T-cell (primary cell): ENCODE data around the gene ZNF350. TPM values are rescaled to one million over a fixed set of nuclear protein-coding genes. Genes with fewer than 3 reads are reported as not detected.
A peak's percentile ranks its signal among the peaks of the same experiment; 100 is the strongest.

Experiments used
- ATAC-seq, 4 experiments: fragments of 200-7000 bp in 3 of 4; fragments of 150-1000 bp in 1 of 4; cut with Tn5 transposase; replicated peaks in 1 of 4; 1 replicate in 3 of 4; 2 replicates in 1 of 4; pipeline ENCODE4 v1.10.0; 2021; ENCODE audit warnings: moderate library complexity in 3 of 4, mild to moderate bottlenecking in 2 of 4, moderate number of reproducible peaks in 1 of 4
- CTCF ChIA-PET, 2 donors: fragments of 300-600 bp; sonication (Branson Sonifier 250); formaldehyde crosslinking; loops; one replicate each; lab custom pipeline; 2022; ENCODE audit warnings: antibody characterized with exemption in 2 of 2; lab: Charles Lee
- POLR2A ChIA-PET, 2 donors: fragments of 300-600 bp; sonication (Branson Sonifier 250); formaldehyde crosslinking; loops; one replicate each; lab custom pipeline; 2022; ENCODE audit warnings: antibody characterized with exemption in 2 of 2; lab: Charles Lee
- DNase-seq, 35 experiments: peaks; one replicate each; pipeline versions ENCODE4 v3.0.0 to v3.0.0-alpha.2; 2013 to 2023
- H3K27ac ChIP-seq: one replicate; pipeline ENCODE4 v1.5.1; 2013; ENCODE audit warnings: low read length
- H3K27me3 ChIP-seq, 2 experiments: replicated peaks in 1 of 2; 1 replicate in 1 of 2; 2 replicates in 1 of 2; pipeline versions ENCODE4 v1.6.1 to v1.7.0; 2013; ENCODE audit warnings: low read length in 1 of 2, mixed read lengths in 1 of 2; ENCODE audit not compliant: control insufficient read depth in 2 of 2, insufficient read depth in 2 of 2; ENCODE audit errors: extremely low read depth in 1 of 2
- H3K36me3 ChIP-seq, 2 donors: 1 replicate in 1 of 2; 2 replicates in 1 of 2; pipeline versions ENCODE4 v1.6.1 to v1.7.0; 2013; ENCODE audit warnings: low read length in 1 of 2; ENCODE audit not compliant: control insufficient read depth in 2 of 2, insufficient read depth in 1 of 2; ENCODE audit errors: extremely low read depth in 1 of 2
- H3K4me1 ChIP-seq, 2 experiments: 1 replicate in 1 of 2; 2 replicates in 1 of 2; pipeline versions ENCODE4 v1.6.1 to v1.7.0; 2013; ENCODE audit warnings: low read length in 2 of 2, mixed read lengths in 1 of 2; ENCODE audit not compliant: insufficient read depth in 2 of 2, control insufficient read depth in 1 of 2; ENCODE audit errors: extremely low read depth in 1 of 2
- H3K4me3 ChIP-seq, 2 donors: 1 replicate in 1 of 2; 2 replicates in 1 of 2; pipeline versions ENCODE4 v1.5.1 to v1.7.0; 2013; ENCODE audit warnings: mild to moderate bottlenecking in 2 of 2, low read length in 1 of 2, moderate library complexity in 1 of 2; ENCODE audit not compliant: control insufficient read depth in 1 of 2; ENCODE audit errors: extremely low read depth in 1 of 2
- H3K9me3 ChIP-seq: 2 replicates; pipeline ENCODE4 v1.7.0; 2013
- H3K27ac Mint-ChIP-seq, 2 donors: one replicate each; pipeline ENCODE4 v1.8.0; 2020 to 2021; ENCODE audit warnings: mild to moderate bottlenecking in 2 of 2, mixed read lengths in 2 of 2
- H3K27me3 Mint-ChIP-seq, 2 donors: one replicate each; pipeline ENCODE4 v1.8.0; 2021 to 2022; ENCODE audit warnings: mixed read lengths in 2 of 2
- H3K36me3 Mint-ChIP-seq: one replicate; pipeline ENCODE4 v1.8.0; 2021; ENCODE audit warnings: mixed read lengths
- H3K4me1 Mint-ChIP-seq, 3 donors: one replicate each; pipeline ENCODE4 v1.8.0; 2020 to 2022; ENCODE audit warnings: mixed read lengths in 3 of 3, mild to moderate bottlenecking in 1 of 3
- H3K4me3 Mint-ChIP-seq, 3 donors: one replicate each; pipeline ENCODE4 v1.8.0; 2020 to 2022; ENCODE audit warnings: mild to moderate bottlenecking in 3 of 3, mixed read lengths in 3 of 3, moderate library complexity in 3 of 3
- H3K9me3 Mint-ChIP-seq, 3 donors: one replicate each; pipeline ENCODE4 v1.8.0; 2020 to 2022; ENCODE audit warnings: mixed read lengths in 3 of 3
- WGBS: methylation state at CpG from one replicate; pipeline ENCODE4 v1.1.5; 2013; ENCODE audit warnings: missing lambda C conversion rate; ENCODE audit not compliant: insufficient coverage; 5-methylcytosine and 5-hydroxymethylcytosine counted together
- total RNA-seq, 35 experiments: library from RNA in 6 of 35; stranded (reverse) in 6 of 35; fragments of 120-200 nt in 1 of 35; gene quantifications; one replicate each; pipeline versions ENCODE4 v1.2.1 to v1.2.4 and lab custom pipeline; 2013 to 2026

Gene ZNF350
- total RNA-seq, 5 donors from 2014 or later (not counting 1 experiment from before 2014, with no cell fraction given) = 27.4 to 33.4 (median 29.0) TPM

DNA sequence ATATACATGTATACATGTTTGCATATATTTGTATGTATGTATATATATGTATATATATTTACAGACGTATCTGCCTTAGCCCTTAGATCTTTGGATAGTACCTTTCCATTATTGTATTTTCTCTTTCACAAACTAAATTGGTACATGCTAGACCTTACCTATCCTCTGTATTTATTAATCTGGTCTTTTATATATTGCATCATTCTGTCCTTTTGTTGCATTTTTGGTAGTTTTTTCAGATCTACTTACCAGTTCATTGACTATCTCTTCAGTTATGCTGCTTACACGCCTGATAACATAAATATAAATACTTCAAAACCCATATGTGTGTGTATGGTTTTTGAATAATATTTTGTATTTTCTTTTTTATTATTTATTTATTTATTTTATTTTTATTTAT lies 47.7 kb downstream of the ZNF350 start:
- peaks cover 26 to 92% of the 10 kb centered on the region in 2 donors for H3K36me3 ChIP-seq
- Mint-ChIP-seq H3K4me1 (peaks cover 0 to 2% (median 0%) of the 10 kb centered on the region in 3 donors), H3K27me3 (no peaks in the 10 kb centered on the region), H3K36me3 (peaks cover 98% of the 10 kb centered on the region), H3K4me3 (no peak overlapping the region), H3K27ac (no peak overlapping the region), H3K9me3 (peaks cover 32 to 73% (median 51%) of the 10 kb centered on the region in 3 donors)
- peaks cover 19% of the 10 kb centered on the region for H3K9me3 ChIP-seq
- no peak overlapping the region for H3K4me3 ChIP-seq
- H3K4me1 ChIP-seq = no peaks in the 10 kb centered on the region
- ChIA-PET CTCF (no interaction called here), POLR2A (no interaction called here)
- DNase-seq (no peak), ATAC-seq (no peak)
- WGBS = no CpG with 5 or more reads among the region's 2 CpGs
- no peaks in the 10 kb centered on the region for H3K27me3 ChIP-seq
- H3K27ac ChIP-seq = no peak overlapping the region

- H3K4me1 Mint-ChIP-seq = peaks cover 23 to 33% (median 24%) of the 10 kb centered on the region in 3 donors
- H3K36me3 Mint-ChIP-seq = peaks cover 83% of the 10 kb centered on the region
- peaks cover 19 to 41% (median 32%) of the 10 kb centered on the region in 3 donors for H3K9me3 Mint-ChIP-seq
- peaks cover 9 to 52% of the 10 kb centered on the region in 2 donors for H3K36me3 ChIP-seq
- H3K27me3 ChIP-seq = no peaks in the 10 kb centered on the region
- H3K4me3 Mint-ChIP-seq = no peak overlapping the region
- POLR2A ChIA-PET = no interaction called here
- DNase-seq (no peak), ATAC-seq (no peak)
- WGBS = 89% methylated on average over 4 of the region's 8 CpGs
- H3K9me3 ChIP-seq = peaks cover 4% of the 10 kb centered on the region
- peak overlapping the region in 1 of 2 donors; percentile 12 for H3K4me3 ChIP-seq
- no peak overlapping the region for H3K27ac ChIP-seq
- CTCF ChIA-PET = no interaction called here
- H3K4me1 ChIP-seq = peaks cover 5 to 11% of the 10 kb centered on the region in 2 experiments
- no peaks in the 10 kb centered on the region for H3K27me3 Mint-ChIP-seq
- H3K27ac Mint-ChIP-seq = no peak overlapping the region
These were observed 54.7 kb downstream of the ZNF350 start for GRCh38 chr19:51931921-51932320.

DNA sequence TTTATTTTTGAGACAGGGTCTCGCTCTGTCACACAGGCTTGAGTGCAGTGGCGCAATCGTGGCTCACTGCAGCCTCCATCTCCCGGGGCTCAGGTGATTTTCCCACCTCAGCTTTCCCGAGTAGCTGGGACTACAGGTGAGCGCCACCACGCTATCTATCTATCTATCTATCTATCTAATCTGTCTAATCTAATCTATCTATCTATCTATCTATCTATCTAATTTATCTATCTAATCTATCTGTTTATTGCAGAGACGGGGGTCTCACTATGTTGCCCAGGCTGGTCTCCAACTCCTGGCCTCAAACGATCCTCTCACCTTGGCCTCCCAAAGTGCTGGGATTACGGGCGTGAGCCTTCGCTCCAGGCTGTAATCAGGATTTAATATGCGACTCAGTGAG lies 58.8 kb downstream of the ZNF350 start:
- peaks cover 6% of the 10 kb centered on the region for H3K9me3 ChIP-seq
- H3K27me3 ChIP-seq = no peaks in the 10 kb centered on the region
- H3K27me3 Mint-ChIP-seq = no peaks in the 10 kb centered on the region
- ChIA-PET CTCF (no interaction called here), POLR2A (no interaction called here)
- H3K4me1 ChIP-seq = peaks cover 6 to 16% of the 10 kb centered on the region in 2 experiments
- ATAC-seq (no peak), DNase-seq (no peak)
- 51% methylated on average over 9 of the region's 13 CpGs for WGBS
- H3K4me3 ChIP-seq = peak overlapping the region; percentile 69 to 98
- peak overlapping the region; percentile 92 to 95 for H3K27ac Mint-ChIP-seq
- peak overlapping the region; percentile 95 to 100 (median 98) for H3K4me3 Mint-ChIP-seq
- H3K36me3 Mint-ChIP-seq = peaks cover 70% of the 10 kb centered on the region
- H3K4me1 Mint-ChIP-seq = peaks cover 28 to 40% (median 29%) of the 10 kb centered on the region in 3 donors
- peaks cover under 1 to 17% of the 10 kb centered on the region in 2 donors for H3K36me3 ChIP-seq
- H3K9me3 Mint-ChIP-seq = peaks cover 32 to 49% (median 43%) of the 10 kb centered on the region in 3 donors
- no peak overlapping the region for H3K27ac ChIP-seq

DNA sequence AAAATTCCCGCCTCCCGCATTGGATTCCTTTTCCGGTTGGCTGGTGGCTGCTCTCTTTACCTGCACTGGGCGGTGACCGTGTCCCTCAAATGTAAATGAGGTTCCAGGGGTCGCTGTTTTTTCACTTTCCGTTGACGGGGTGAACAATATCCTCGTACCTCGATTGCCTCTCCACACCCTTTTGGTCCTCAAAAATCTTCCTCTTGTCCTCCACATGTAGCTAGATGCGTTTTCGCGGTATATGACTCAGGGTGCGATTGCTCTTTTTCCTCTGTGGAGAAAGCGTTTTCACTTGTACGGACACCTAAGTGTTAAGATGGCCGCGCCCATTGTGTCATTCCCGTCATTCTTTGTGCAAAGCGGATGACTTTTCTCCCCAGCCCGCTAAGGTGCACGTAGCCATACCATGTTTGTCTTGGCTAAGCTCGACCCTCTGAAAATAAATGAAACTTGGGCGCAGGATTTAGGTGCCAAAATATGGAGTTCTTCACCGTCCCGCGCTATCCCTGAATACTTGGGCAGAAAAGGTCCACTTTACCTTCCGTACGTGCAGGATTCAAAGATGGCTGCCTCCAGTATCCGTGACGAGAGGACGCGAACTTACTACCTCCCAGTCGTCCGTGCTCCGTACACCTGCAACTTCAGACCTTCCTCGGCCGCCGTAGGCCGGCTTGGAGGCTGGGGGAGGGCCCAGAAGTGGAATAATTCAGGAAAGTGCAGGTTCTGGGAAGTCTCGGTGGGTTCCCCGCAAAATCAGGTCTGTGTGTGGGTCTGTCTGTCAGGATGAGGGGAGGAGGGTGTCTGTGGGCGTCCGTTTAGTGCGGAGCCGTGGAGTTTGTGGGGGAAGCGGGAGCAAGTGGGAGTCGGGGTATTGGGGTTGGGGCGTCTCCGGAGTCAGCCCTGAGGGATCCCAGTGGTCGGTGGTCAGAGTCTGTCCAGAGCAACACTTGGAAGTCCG lies 59.6 kb downstream of the ZNF350 start, which contains the start of gene ZNF613:
Gene ZNF613, plus strand, starts transcription at position 689 of the 958 bp plus-strand sequence. CDS start 8,749 bp downstream, outside the sequence.
- H3K27me3 Mint-ChIP-seq = no peaks in the 10 kb centered on the region
- Histone ChIP-seq H3K27me3 (no peaks in the 10 kb centered on the region), H3K4me3 (peak within 1 kb of the TSS; percentile 69 to 98), H3K27ac (peak within 1 kb of the TSS; percentile 68), H3K36me3 (peaks cover 0 to 12% of the 10 kb centered on the region in 2 donors), H3K9me3 (peaks cover 6% of the 10 kb centered on the region), H3K4me1 (peaks cover 6 to 16% of the 10 kb centered on the region in 2 experiments)
- H3K9me3 Mint-ChIP-seq = peaks cover 32 to 51% (median 46%) of the 10 kb centered on the region in 3 donors
- ChIA-PET POLR2A (interaction anchor here in 1 of 2 donors (0.5 kb wide), 1 partner anchor 1231 kb away, joined by 4 read pairs; no protein-coding TSS in a partner anchor), CTCF (interaction anchor here in 1 of 2 donors (0.6 kb wide), 1 partner anchor 756 kb away, joined by 3 read pairs; no protein-coding TSS in a partner anchor)
- H3K27ac Mint-ChIP-seq = peak within 1 kb of the TSS; percentile 92 to 95
- WGBS = under 1% methylated on average over 48 of the region's 52 CpGs
- ATAC-seq (peak; percentile 86 to 93 (median 92)), DNase-seq (peak; percentile 56 to 89 (median 76))
- H3K36me3 Mint-ChIP-seq = peaks cover 66% of the 10 kb centered on the region
- peaks cover 28 to 40% (median 29%) of the 10 kb centered on the region in 3 donors for H3K4me1 Mint-ChIP-seq
- peak within 1 kb of the TSS; percentile 95 to 100 (median 98) for H3K4me3 Mint-ChIP-seq

- Histone ChIP-seq H3K27me3 (no peaks in the 10 kb centered on the region), H3K4me3 (peak overlapping the region; percentile 69 to 98), H3K4me1 (peaks cover 6 to 16% of the 10 kb centered on the region in 2 experiments), H3K27ac (peak overlapping the region; percentile 68), H3K36me3 (peaks cover 0 to 12% of the 10 kb centered on the region in 2 donors), H3K9me3 (peaks cover 6% of the 10 kb centered on the region)
- Mint-ChIP-seq H3K4me1 (peaks cover 28 to 40% (median 29%) of the 10 kb centered on the region in 3 donors), H3K27ac (peak overlapping the region; percentile 92 to 95), H3K4me3 (peak overlapping the region; percentile 95 to 100 (median 98)), H3K36me3 (peaks cover 67% of the 10 kb centered on the region), H3K9me3 (peaks cover 26 to 52% (median 48%) of the 10 kb centered on the region in 3 donors), H3K27me3 (no peaks in the 10 kb centered on the region)
- no peak for DNase-seq
- 19% methylated on average over 6 of the region's 11 CpGs for WGBS
- CTCF ChIA-PET = no interaction called here
- ATAC-seq = no peak
- POLR2A ChIA-PET = interaction anchor here in 1 of 2 donors (0.5 kb wide), 1 partner anchor 1232 kb away, joined by 4 read pairs; no protein-coding TSS in a partner anchor
These were observed 60.2 kb downstream of the ZNF350 start for GRCh38 chr19:51926426-51926783.

DNA sequence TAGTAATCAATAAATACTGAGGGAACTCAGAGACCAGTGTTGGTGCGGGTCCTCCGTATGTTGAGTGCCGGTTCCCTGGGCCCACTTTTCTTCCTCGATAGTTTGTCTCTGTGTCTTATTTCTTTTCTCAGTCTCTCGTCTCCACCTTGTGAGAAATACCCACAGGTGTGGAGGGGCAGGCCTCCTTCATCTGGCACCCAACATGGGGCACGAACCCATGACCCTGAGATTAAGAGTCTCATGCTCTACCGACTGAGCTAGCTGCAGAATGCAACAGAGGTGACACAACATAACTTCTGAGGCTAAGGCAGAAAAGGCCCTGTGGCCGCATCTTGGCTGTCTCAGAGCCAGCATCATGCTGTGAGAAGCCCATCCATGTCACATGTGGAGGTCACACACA lies 64.7 kb downstream of the ZNF350 start:
- H3K27me3 Mint-ChIP-seq = no peaks in the 10 kb centered on the region
- ATAC-seq = no peak
- peaks cover 46% of the 10 kb centered on the region for H3K36me3 Mint-ChIP-seq
- H3K9me3 ChIP-seq = peaks cover 8% of the 10 kb centered on the region
- 94% methylated on average over 8 of the region's 8 CpGs for WGBS
- H3K9me3 Mint-ChIP-seq = peaks cover 29 to 58% (median 56%) of the 10 kb centered on the region in 3 donors
- H3K4me1 Mint-ChIP-seq = peaks cover 7% of the 10 kb centered on the region in 3 donors
- peak overlapping the region in 1 of 2 donors; percentile 44 for H3K4me3 ChIP-seq
- H3K27ac Mint-ChIP-seq = no peak overlapping the region
- ChIA-PET CTCF (no interaction called here), POLR2A (no interaction called here)
- no peak for DNase-seq
- H3K4me3 Mint-ChIP-seq = no peak overlapping the region
- H3K4me1 ChIP-seq = peaks cover 2 to 5% of the 10 kb centered on the region in 2 experiments
- no peaks in the 10 kb centered on the region for H3K27me3 ChIP-seq
- H3K27ac ChIP-seq = no peak overlapping the region
- no peaks in the 10 kb centered on the region for H3K36me3 ChIP-seq
